ENCODE measurements around the gene STAMBP.
"Not testable (repeated sequence)": the region's sequence is repeated elsewhere in the genome, so short reads cannot be mapped to it uniquely, and the experiment has no call there.

Gene STAMBP

GRCh38 chr2:73828818-73829570 lies at the start of gene STAMBP:
Gene STAMBP (plus strand): TSS chr2:73828961. CDS start chr2:73830857, 1,896 bp downstream.
- DNase-seq, result peak; percentile 96

- peak; percentile 60 for DNase-seq
These were observed 49.1 kb upstream of the STAMBP start, which contains the start of gene DUSP11 for GRCh38 chr2:73779467-73780236. Gene DUSP11 (minus strand): TSS chr2:73780103. CDS start chr2:73779974, 129 bp downstream.

GRCh38 chr2:73780237-73780582 lies 48.6 kb upstream of the STAMBP start:
- no peak for DNase-seq

GRCh38 chr2:73783402-73783801 lies 45.4 kb upstream of the STAMBP start:
- DNase-seq, result not testable (repeated sequence)

- DNase-seq, result not testable (repeated sequence)
These were observed 44.9 kb upstream of the STAMBP start, which contains the start of gene C2orf78 for GRCh38 chr2:73783883-73784282. Gene C2orf78 (plus strand): TSS chr2:73784183. CDS start chr2:73784310, 127 bp downstream.

GRCh38 chr2:73811878-73812277 lies 16.9 kb upstream of the STAMBP start:
- no peak for DNase-seq

- DNase-seq, result no peak
These were observed 16.1 kb upstream of the STAMBP start for GRCh38 chr2:73812635-73813034.

- DNase-seq, result no peak
These were observed 10.5 kb upstream of the STAMBP start for GRCh38 chr2:73818296-73818695.

GRCh38 chr2:73821227-73821626 lies 7.5 kb upstream of the STAMBP start:
- no peak for DNase-seq

- no peak for DNase-seq
These were observed 7.1 kb upstream of the STAMBP start for GRCh38 chr2:73821669-73822068.

- DNase-seq, result no peak
These were observed 6.5 kb upstream of the STAMBP start for GRCh38 chr2:73822276-73822675.

- DNase-seq, result no peak
These were observed 5.8 kb upstream of the STAMBP start for GRCh38 chr2:73822991-73823390.

- no peak for DNase-seq
These were observed 5.3 kb upstream of the STAMBP start for GRCh38 chr2:73823416-73823815.

- peak; percentile 16 for DNase-seq
These were observed 4.7 kb upstream of the STAMBP start for GRCh38 chr2:73823916-73824523.

- no peak for DNase-seq
These were observed 3.4 kb upstream of the STAMBP start for GRCh38 chr2:73825408-73825807.

- DNase-seq, result peak; percentile 8
These were observed 1.7 kb upstream of the STAMBP start for GRCh38 chr2:73827018-73827417.

- DNase-seq, result no peak
These were observed 937 bp upstream of the STAMBP start for GRCh38 chr2:73827660-73828388.

- DNase-seq, result no peak
These were observed 358 bp upstream of the STAMBP start for GRCh38 chr2:73828389-73828817.

GRCh38 chr2:73830871-73831401 lies 2.2 kb downstream of the STAMBP start:
- DNase-seq, result no peak

- no peak for DNase-seq
These were observed 4.2 kb downstream of the STAMBP start for GRCh38 chr2:73832930-73833329.

- no peak for DNase-seq
These were observed 7.6 kb downstream of the STAMBP start for GRCh38 chr2:73836141-73836943.

Measured in SIG-M5 (cell line).